ENCODE data around the gene NKD2. TPM values are rescaled to one million over a fixed set of nuclear protein-coding genes. Genes with fewer than 3 reads are reported as not detected.

Gene NKD2
- total and polyA plus RNA-seq, 9 of the 15 experiments (the other 6 are each of a cell fraction or from before 2014, with no cell fraction given): 0.09 to 0.64 (median 0.27) TPM; not detected in 5

GRCh38 chr5:994821-995220 lies 13.8 kb upstream of the NKD2 start (continued):
- TF ChIP-seq, protein P1, sequence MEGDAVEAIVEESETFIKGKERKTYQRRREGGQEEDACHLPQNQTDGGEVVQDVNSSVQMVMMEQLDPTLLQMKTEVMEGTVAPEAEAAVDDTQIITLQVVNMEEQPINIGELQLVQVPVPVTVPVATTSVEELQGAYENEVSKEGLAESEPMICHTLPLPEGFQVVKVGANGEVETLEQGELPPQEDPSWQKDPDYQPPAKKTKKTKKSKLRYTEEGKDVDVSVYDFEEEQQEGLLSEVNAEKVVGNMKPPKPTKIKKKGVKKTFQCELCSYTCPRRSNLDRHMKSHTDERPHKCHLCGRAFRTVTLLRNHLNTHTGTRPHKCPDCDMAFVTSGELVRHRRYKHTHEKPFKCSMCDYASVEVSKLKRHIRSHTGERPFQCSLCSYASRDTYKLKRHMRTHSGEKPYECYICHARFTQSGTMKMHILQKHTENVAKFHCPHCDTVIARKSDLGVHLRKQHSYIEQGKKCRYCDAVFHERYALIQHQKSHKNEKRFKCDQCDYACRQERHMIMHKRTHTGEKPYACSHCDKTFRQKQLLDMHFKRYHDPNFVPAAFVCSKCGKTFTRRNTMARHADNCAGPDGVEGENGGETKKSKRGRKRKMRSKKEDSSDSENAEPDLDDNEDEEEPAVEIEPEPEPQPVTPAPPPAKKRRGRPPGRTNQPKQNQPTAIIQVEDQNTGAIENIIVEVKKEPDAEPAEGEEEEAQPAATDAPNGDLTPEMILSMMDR (IDR thresholded peaks at IDR 0.05 in 2 of 3, conservative IDR thresholded peaks at IDR 0.05 in 1 of 3; ENCODE audit: insufficient read depth in 2 of 3, low read depth in 1 of 3, low read length in 3 of 3): peak; percentile 42 to 61 (median 47); a peak in 5 of 6 replicates
- TF ChIP-seq MAZ (CRISPR knock-in tag; conservative IDR thresholded peaks at IDR 0.05 in 1 of 2, IDR thresholded peaks at IDR 0.05 in 1 of 2) (0 out of 4 replicates have a peak, but pooled peaks of 1 of the 2 experiments have one; percentile 14), E2F5 (CRISPR knock-in tag; IDR thresholded peaks at IDR 0.05) (no peak), ZNF140 (CRISPR knock-in tag; IDR thresholded peaks at IDR 0.05) (no peak)

GRCh38 chr5:995318-995717 lies 13.3 kb upstream of the NKD2 start:
- no peaks in the 10 kb centered on the region for H3K9me3 ChIP-seq (replicated peaks; ENCODE audit: control insufficient read depth, insufficient read depth, low read depth, low read length)
- H3K9ac ChIP-seq (ENCODE audit: insufficient read depth in 1 of 2, low read depth in 2 of 2, low read length in 2 of 2): no peak overlapping the region
- no peaks in the 10 kb centered on the region for H3K9me1 ChIP-seq (ENCODE audit: control insufficient read depth, insufficient read depth, low read length)
- in situ Hi-C loops (cut with MboI): no loop called here
- ATAC-seq (no peak), DNase-seq (ENCODE audit: extremely low read depth in 1 of 4, low spot score in 3 of 4) (no peak), FAIRE-seq (no peak)
- no peaks in the 10 kb centered on the region for H4K20me1 ChIP-seq (replicated peaks; ENCODE audit: control insufficient read depth, insufficient read depth, low read length)
- peaks cover 3 to 6% of the 10 kb centered on the region in 2 experiments; a peak in 2 of 5 replicates for H3K4me1 ChIP-seq (replicated peaks in 1 of 2; ENCODE audit: control insufficient read depth in 2 of 2, insufficient read depth in 2 of 2, low read length in 2 of 2)
- no TSS peak for BruUV-seq (replicated peaks)
- POLR2A ChIA-PET: interaction anchor here (0.7 kb wide), 1 partner anchor 32 kb away, joined by 3 read pairs; no protein-coding TSS in a partner anchor
- H3K79me2 ChIP-seq (ENCODE audit: control insufficient read depth, insufficient read depth, low read length): no peaks in the 10 kb centered on the region
- WGBS (ENCODE audit: insufficient coverage, low coverage, missing lambda C conversion rate): 8% methylated on average over 4 of the region's 4 CpGs
- CTCF ChIA-PET (ENCODE audit: low intra/inter-chr PET ratio): interaction anchor here (1.2 kb wide), 1 partner anchor 145 kb away, joined by 4 read pairs; no protein-coding TSS in a partner anchor
- no peak overlapping the region for H3K4me2 ChIP-seq (ENCODE audit: insufficient read depth, low read length)
- no peak overlapping the region for H3K4me3 ChIP-seq
- no peak overlapping the region for H2AFZ ChIP-seq (ENCODE audit: low read depth, low read length)
- peaks cover 8 to 49% of the 10 kb centered on the region in 2 experiments; a peak in 4 of 5 replicates for H3K27me3 ChIP-seq (ENCODE audit: control insufficient read depth in 2 of 2, insufficient read depth in 2 of 2, low read length in 2 of 2)
- no peak overlapping the region for H3K27ac ChIP-seq (ENCODE audit: extremely low read depth, low read depth, low read length)
- intact Hi-C loops (cut with micrococcal nuclease): loop anchor here (10.0 kb wide), 1 partner anchor 169 kb away; no protein-coding TSS in a partner anchor
- H3K36me3 ChIP-seq (ENCODE audit: control insufficient read depth, insufficient read depth, low read length): no peaks in the 10 kb centered on the region
- TF ChIP-seq POLR2B (IDR thresholded peaks at IDR 0.05; ENCODE audit: low read depth, partially characterized antibody) (no peak), PHF21A (IDR thresholded peaks at IDR 0.05; ENCODE audit: borderline replicate concordance, low read depth) (no peak), ATF1 (CRISPR knock-in tag; IDR thresholded peaks at IDR 0.05) (no peak), ATF1 (tag; IDR thresholded peaks at IDR 0.05) (no peak), CC2D1A (IDR thresholded peaks at IDR 0.05) (no peak), HNRNPUL1 (IDR thresholded peaks at IDR 0.05; ENCODE audit: low read length) (no peak), IFI16 (CRISPR knock-in tag; IDR thresholded peaks at IDR 0.05) (no peak), SP1 (CRISPR knock-in tag; IDR thresholded peaks at IDR 0.05) (no peak), SETDB1 (IDR thresholded peaks at IDR 0.05; ENCODE audit: low read length) (no peak), SLC30A9 (CRISPR knock-in tag; IDR thresholded peaks at IDR 0.05) (no peak)

All from K562 (cell line).